Measurements from ENCODE around the gene CGB3.

CGB3 gene

GRCh38 chr19:49016067-49016839 is 7.9 kb downstream of the CGB3 start:
- no peak overlapping the region for H2BK15ac ChIP-seq (ENCODE audit: low read depth, poor library complexity, severe bottlenecking)
- H2AFZ ChIP-seq (ENCODE audit: low read depth, low read length): no peak overlapping the region
- H3K18ac ChIP-seq (ENCODE audit: low read depth in 1 of 2, low read length in 2 of 2): no peak overlapping the region
- peaks cover 5 to 25% of the 10 kb centered on the region in 2 experiments for H3K27me3 ChIP-seq (ENCODE audit: control insufficient read depth in 1 of 2, insufficient read depth in 1 of 2, low read length in 2 of 2)
- H3K4me1 ChIP-seq (ENCODE audit: control insufficient read depth, insufficient read depth, low read depth, low read length): peaks cover 15% of the 10 kb centered on the region
- no peak for DNase-seq
- no peak overlapping the region for H3K9ac ChIP-seq (ENCODE audit: low read length)
- no peak overlapping the region for H3K23ac ChIP-seq (ENCODE audit: low read length in 2 of 2)
- H3K27ac ChIP-seq (ENCODE audit: low read length, poor library complexity, severe bottlenecking): no peak overlapping the region
- no peak overlapping the region for H3K4ac ChIP-seq (ENCODE audit: low read depth in 1 of 2, low read length in 2 of 2)
- H3K36me3 ChIP-seq (ENCODE audit: control insufficient read depth in 1 of 2, insufficient read depth in 2 of 2, low read depth in 1 of 2, low read length in 2 of 2): peaks cover 42 to 48% of the 10 kb centered on the region in 2 experiments
- H4K91ac ChIP-seq (ENCODE audit: low read length): no peak overlapping the region
- no peak overlapping the region for H3K4me3 ChIP-seq (ENCODE audit: insufficient read depth in 1 of 2, low read depth in 1 of 2, low read length in 2 of 2)
- no peak overlapping the region for H3K14ac ChIP-seq (ENCODE audit: low read length in 2 of 2)
- no peak overlapping the region for H4K8ac ChIP-seq (ENCODE audit: low read length)
- H2BK5ac ChIP-seq (ENCODE audit: low read depth, low read length, poor library complexity, severe bottlenecking): no peak overlapping the region
- H2AK5ac ChIP-seq (ENCODE audit: low read length, severe bottlenecking): no peak overlapping the region
- no peak overlapping the region for H2BK12ac ChIP-seq (ENCODE audit: low read length in 2 of 2)
- H2BK120ac ChIP-seq (ENCODE audit: low read depth, low read length): no peak overlapping the region
- WGBS: 100% methylated on average over 7 of the region's 29 CpGs
- H3K9me3 ChIP-seq (ENCODE audit: control insufficient read depth, low read length): no peaks in the 10 kb centered on the region
- H3K4me2 ChIP-seq (ENCODE audit: low read length, poor library complexity, severe bottlenecking): no peak overlapping the region
- H3K79me1 ChIP-seq (replicated peaks; ENCODE audit: low read length, poor library complexity, severe bottlenecking): no peaks in the 10 kb centered on the region

- H2AK5ac ChIP-seq (ENCODE audit: low read length, severe bottlenecking): no peak overlapping the region
- peaks cover 54 to 62% of the 10 kb centered on the region in 2 experiments for H3K36me3 ChIP-seq (ENCODE audit: control insufficient read depth in 1 of 2, insufficient read depth in 2 of 2, low read depth in 1 of 2, low read length in 2 of 2)
- H2BK15ac ChIP-seq (ENCODE audit: low read depth, poor library complexity, severe bottlenecking): no peak overlapping the region
- H3K4me3 ChIP-seq (ENCODE audit: insufficient read depth in 1 of 2, low read depth in 1 of 2, low read length in 2 of 2): no peak overlapping the region
- H3K4me2 ChIP-seq (ENCODE audit: low read length, poor library complexity, severe bottlenecking): no peak overlapping the region
- H3K18ac ChIP-seq (ENCODE audit: low read depth in 1 of 2, low read length in 2 of 2): no peak overlapping the region
- no peak overlapping the region for H4K8ac ChIP-seq (ENCODE audit: low read length)
- no peak overlapping the region for H3K23ac ChIP-seq (ENCODE audit: low read length in 2 of 2)
- DNase-seq: no peak
- WGBS: 90% methylated on average over 18 of the region's 18 CpGs
- no peaks in the 10 kb centered on the region for H3K79me1 ChIP-seq (replicated peaks; ENCODE audit: low read length, poor library complexity, severe bottlenecking)
- no peak overlapping the region for H4K91ac ChIP-seq (ENCODE audit: low read length)
- H3K4ac ChIP-seq (ENCODE audit: low read depth in 1 of 2, low read length in 2 of 2): no peak overlapping the region
- no peak overlapping the region for H2BK5ac ChIP-seq (ENCODE audit: low read depth, low read length, poor library complexity, severe bottlenecking)
- H2BK120ac ChIP-seq (ENCODE audit: low read depth, low read length): no peak overlapping the region
- H2BK12ac ChIP-seq (ENCODE audit: low read length in 2 of 2): no peak overlapping the region
- H2AFZ ChIP-seq (ENCODE audit: low read depth, low read length): no peak overlapping the region
- H3K9ac ChIP-seq (ENCODE audit: low read length): no peak overlapping the region
- H3K9me3 ChIP-seq (ENCODE audit: control insufficient read depth, low read length): no peaks in the 10 kb centered on the region
- no peak overlapping the region for H3K14ac ChIP-seq (ENCODE audit: low read length in 2 of 2)
- peaks cover 10% of the 10 kb centered on the region for H3K4me1 ChIP-seq (ENCODE audit: control insufficient read depth, insufficient read depth, low read depth, low read length)
- H3K27me3 ChIP-seq (ENCODE audit: control insufficient read depth in 1 of 2, insufficient read depth in 1 of 2, low read length in 2 of 2): peaks cover 5 to 13% of the 10 kb centered on the region in 2 experiments
- no peak overlapping the region for H3K27ac ChIP-seq (ENCODE audit: low read length, poor library complexity, severe bottlenecking)
Observed at GRCh38 chr19:49014870-49015255, 9.3 kb downstream of the CGB3 start.

GRCh38 chr19:49014123-49014869 is 9.8 kb downstream of the CGB3 start:
- no peak overlapping the region for H3K27ac ChIP-seq (ENCODE audit: low read length, poor library complexity, severe bottlenecking)
- H4K91ac ChIP-seq (ENCODE audit: low read length): no peak overlapping the region
- H2AK5ac ChIP-seq (ENCODE audit: low read length, severe bottlenecking): no peak overlapping the region
- DNase-seq: peak; percentile 44
- no peak overlapping the region for H3K4me3 ChIP-seq (ENCODE audit: insufficient read depth in 1 of 2, low read depth in 1 of 2, low read length in 2 of 2)
- no peak overlapping the region for H2BK120ac ChIP-seq (ENCODE audit: low read depth, low read length)
- peaks cover 60 to 67% of the 10 kb centered on the region in 2 experiments for H3K36me3 ChIP-seq (ENCODE audit: control insufficient read depth in 1 of 2, insufficient read depth in 2 of 2, low read depth in 1 of 2, low read length in 2 of 2)
- H3K18ac ChIP-seq (ENCODE audit: low read depth in 1 of 2, low read length in 2 of 2): no peak overlapping the region
- 89% methylated on average over 31 of the region's 32 CpGs for WGBS
- H2BK5ac ChIP-seq (ENCODE audit: low read depth, low read length, poor library complexity, severe bottlenecking): no peak overlapping the region
- H3K4me2 ChIP-seq (ENCODE audit: low read length, poor library complexity, severe bottlenecking): no peak overlapping the region
- H3K9me3 ChIP-seq (ENCODE audit: control insufficient read depth, low read length): no peaks in the 10 kb centered on the region
- no peak overlapping the region for H3K9ac ChIP-seq (ENCODE audit: low read length)
- no peaks in the 10 kb centered on the region for H3K79me1 ChIP-seq (replicated peaks; ENCODE audit: low read length, poor library complexity, severe bottlenecking)
- peaks cover 5 to 8% of the 10 kb centered on the region in 2 experiments for H3K27me3 ChIP-seq (ENCODE audit: control insufficient read depth in 1 of 2, insufficient read depth in 1 of 2, low read length in 2 of 2)
- no peak overlapping the region for H3K4ac ChIP-seq (ENCODE audit: low read depth in 1 of 2, low read length in 2 of 2)
- no peak overlapping the region for H2AFZ ChIP-seq (ENCODE audit: low read depth, low read length)
- no peak overlapping the region for H2BK12ac ChIP-seq (ENCODE audit: low read length in 2 of 2)
- no peak overlapping the region for H3K23ac ChIP-seq (ENCODE audit: low read length in 2 of 2)
- H3K4me1 ChIP-seq (ENCODE audit: control insufficient read depth, insufficient read depth, low read depth, low read length): peaks cover 10% of the 10 kb centered on the region
- H4K8ac ChIP-seq (ENCODE audit: low read length): no peak overlapping the region
- H2BK15ac ChIP-seq (ENCODE audit: low read depth, poor library complexity, severe bottlenecking): no peak overlapping the region
- no peak overlapping the region for H3K14ac ChIP-seq (ENCODE audit: low read length in 2 of 2)

DNA sequence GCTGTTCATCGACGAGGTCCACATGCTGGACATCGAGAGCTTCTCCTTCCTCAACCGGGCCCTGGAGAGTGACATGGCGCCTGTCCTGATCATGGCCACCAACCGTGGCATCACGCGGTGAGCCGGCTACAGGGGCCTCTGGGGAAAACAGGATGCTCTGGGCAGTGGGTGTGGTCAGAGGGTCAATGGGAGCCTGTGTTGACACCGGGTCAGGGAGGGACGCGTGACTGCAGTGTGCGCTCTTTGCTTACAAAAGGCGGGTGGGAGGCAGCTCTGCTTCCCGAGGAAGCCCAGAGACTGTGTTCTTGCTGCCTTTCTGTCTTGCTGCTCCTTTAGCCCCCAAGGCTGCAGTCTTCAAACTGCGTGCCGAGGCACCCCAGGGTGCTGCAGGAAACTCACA is 12.9 kb downstream of the CGB3 start:
- Histone ChIP-seq H3K18ac (ENCODE audit: low read depth in 1 of 2, low read length in 2 of 2) (no peak overlapping the region), H2BK120ac (ENCODE audit: low read depth, low read length) (no peak overlapping the region), H2BK5ac (ENCODE audit: low read depth, low read length, poor library complexity, severe bottlenecking) (no peak overlapping the region), H3K27me3 (ENCODE audit: control insufficient read depth in 1 of 2, insufficient read depth in 1 of 2, low read length in 2 of 2) (no peaks in the 10 kb centered on the region), H3K36me3 (ENCODE audit: control insufficient read depth in 1 of 2, insufficient read depth in 2 of 2, low read depth in 1 of 2, low read length in 2 of 2) (peaks cover 70 to 74% of the 10 kb centered on the region in 2 experiments), H2BK15ac (ENCODE audit: low read depth, poor library complexity, severe bottlenecking) (no peak overlapping the region), H4K91ac (ENCODE audit: low read length) (no peak overlapping the region), H2AK5ac (ENCODE audit: low read length, severe bottlenecking) (no peak overlapping the region), H3K79me1 (replicated peaks; ENCODE audit: low read length, poor library complexity, severe bottlenecking) (peaks cover 1% of the 10 kb centered on the region), H3K23ac (ENCODE audit: low read length in 2 of 2) (no peak overlapping the region), H3K14ac (ENCODE audit: low read length in 2 of 2) (no peak overlapping the region), H4K8ac (ENCODE audit: low read length) (no peak overlapping the region), H2AFZ (ENCODE audit: low read depth, low read length) (no peak overlapping the region), H3K4me2 (ENCODE audit: low read length, poor library complexity, severe bottlenecking) (no peak overlapping the region), H3K27ac (ENCODE audit: low read length, poor library complexity, severe bottlenecking) (no peak overlapping the region), H3K4me3 (ENCODE audit: insufficient read depth in 1 of 2, low read depth in 1 of 2, low read length in 2 of 2) (no peak overlapping the region), H2BK12ac (ENCODE audit: low read length in 2 of 2) (no peak overlapping the region), H3K9ac (ENCODE audit: low read length) (no peak overlapping the region), H3K4ac (ENCODE audit: low read depth in 1 of 2, low read length in 2 of 2) (no peak overlapping the region), H3K4me1 (ENCODE audit: control insufficient read depth, insufficient read depth, low read depth, low read length) (no peaks in the 10 kb centered on the region), H3K9me3 (ENCODE audit: control insufficient read depth, low read length) (no peaks in the 10 kb centered on the region)
- 87% methylated on average over 17 of the region's 17 CpGs for WGBS
- DNase-seq: no peak
